H1 (cell line): Measurements from ENCODE around the gene GNA12. TPM values are rescaled to one million over a fixed set of nuclear protein-coding genes. Genes with fewer than 3 reads are reported as not detected.

Source experiments
- CTCF ChIA-PET: fragments of 300-600 bp; sonication (Branson Sonifier 250); formaldehyde crosslinking; loops from one replicate; lab custom pipeline; 2021; ENCODE audit not compliant: partially characterized antibody; lab: Charles Lee
- POLR2A ChIA-PET: fragments of 300-600 bp; sonication (Branson Sonifier 250); formaldehyde crosslinking; loops from one replicate; lab custom pipeline; 2021; ENCODE audit warnings: inconsistent platforms; ENCODE audit not compliant: partially characterized antibody; lab: Charles Lee
- DNase-seq, 2 experiments: peaks; one replicate each; pipeline versions ENCODE4 v3.0.0 to v3.0.0-alpha.2; 2010 to 2022; ENCODE audit warnings: low spot score in 2 of 2, low read depth in 1 of 2, mixed read lengths in 1 of 2
- FAIRE-seq: peaks from 2 replicates; lab custom pipeline; 2011; peaks lifted over from hg19 to GRCh38; lab: Jason Lieb, UNC
- H2AFZ ChIP-seq: 2 replicates; pipeline ENCODE4 v1.8.1; 2012; ENCODE audit warnings: low read length, inconsistent platforms
- H2AK5ac ChIP-seq: 2 replicates; pipeline ENCODE4 v1.6.1; 2013; ENCODE audit warnings: low read depth, low read length
- H2BK120ac ChIP-seq: replicated peaks from 2 replicates; pipeline ENCODE3; 2013; ENCODE audit warnings: low read depth, low read length, inconsistent platforms
- H2BK12ac ChIP-seq: 2 replicates; pipeline ENCODE4 v1.6.1; 2013; ENCODE audit warnings: low read depth, low read length
- H2BK15ac ChIP-seq: 2 replicates; pipeline ENCODE4 v1.6.1; 2013; ENCODE audit warnings: low read length
- H2BK20ac ChIP-seq: 2 replicates; pipeline ENCODE4 v1.6.1; 2013; ENCODE audit warnings: low read length
- H2BK5ac ChIP-seq: 2 replicates; pipeline ENCODE4 v1.6.1; 2013; ENCODE audit warnings: low read depth, low read length
- H3K14ac ChIP-seq: 2 replicates; pipeline ENCODE4 v1.6.1; 2013; ENCODE audit warnings: inconsistent platforms; ENCODE audit not compliant: insufficient read length
- H3K18ac ChIP-seq: 2 replicates; pipeline ENCODE4 v1.6.1; 2013; ENCODE audit warnings: low read length; ENCODE audit errors: extremely low read depth
- H3K23ac ChIP-seq: 2 replicates; pipeline ENCODE4 v1.6.1; 2013; ENCODE audit warnings: inconsistent platforms; ENCODE audit not compliant: insufficient read length
- H3K23me2 ChIP-seq: 2 replicates; pipeline ENCODE4 v1.6.1; 2013; ENCODE audit warnings: low read depth, low read length
- H3K27ac ChIP-seq: 2 replicates; pipeline ENCODE4 v1.6.1; 2011; ENCODE audit warnings: low read depth, low read length, inconsistent platforms
- H3K27me3 ChIP-seq, 4 experiments: replicated peaks in 1 of 4; 1 replicate in 1 of 4; 2 replicates in 3 of 4; pipeline versions ENCODE4 v1.6.1 to v1.8.1; 2011 to 2013; ENCODE audit warnings: low read length in 3 of 4, mild to moderate bottlenecking in 3 of 4, inconsistent platforms in 2 of 4, mixed read lengths in 2 of 4, moderate library complexity in 1 of 4; ENCODE audit not compliant: control insufficient read depth in 3 of 4, insufficient read depth in 3 of 4; ENCODE audit errors: extremely low read depth in 1 of 4
- H3K36me3 ChIP-seq, 4 experiments: 2 replicates each; pipeline versions ENCODE4 v1.6.1 to v1.8.1; 2011 to 2013; ENCODE audit warnings: mild to moderate bottlenecking in 4 of 4, low read length in 3 of 4, moderate library complexity in 2 of 4, control low read depth in 1 of 4, inconsistent platforms in 1 of 4; ENCODE audit not compliant: insufficient read depth in 4 of 4, control insufficient read depth in 2 of 4
- H3K4ac ChIP-seq: replicated peaks from 2 replicates; pipeline ENCODE3; 2013; ENCODE audit warnings: low read length, low read depth, mixed read lengths, inconsistent platforms; ENCODE audit not compliant: insufficient read length
- H3K4me1 ChIP-seq, 4 experiments: replicated peaks in 1 of 4; 1 replicate in 1 of 4; 2 replicates in 3 of 4; pipeline versions ENCODE4 v1.6.1 to v1.8.1; 2011 to 2013; ENCODE audit warnings: low read length in 3 of 4, inconsistent platforms in 2 of 4, mixed read lengths in 1 of 4; ENCODE audit not compliant: insufficient read depth in 4 of 4, control insufficient read depth in 3 of 4
- H3K4me2 ChIP-seq, 2 experiments: 2 replicates each; pipeline versions ENCODE4 v1.6.1 to v1.8.1; 2011 to 2013; ENCODE audit warnings: low read depth in 2 of 2, low read length in 2 of 2, control low read depth in 1 of 2, inconsistent platforms in 1 of 2, mild to moderate bottlenecking in 1 of 2; ENCODE audit not compliant: insufficient read depth in 1 of 2
- H3K4me3 ChIP-seq, 4 experiments: fragments of 200-600, 300-600 bp in 1 of 4; sonication (generic), shearing (Covaris generic), sonication (Bioruptor Twin) in 1 of 4; 2 replicates each; pipeline versions ENCODE4 v1.5.1 to v1.8.1; 2011 to 2016; ENCODE audit warnings: low read length in 4 of 4, low read depth in 3 of 4, control low read depth in 2 of 4, inconsistent platforms in 2 of 4, mild to moderate bottlenecking in 2 of 4, mixed read lengths in 1 of 4, moderate library complexity in 1 of 4; ENCODE audit not compliant: insufficient read depth in 2 of 4; ENCODE audit errors: extremely low read depth in 1 of 4
- H3K56ac ChIP-seq: replicated peaks from 2 replicates; pipeline ENCODE3; 2013; ENCODE audit warnings: low read depth, mild to moderate bottlenecking, mixed read lengths, low read length, inconsistent platforms; ENCODE audit not compliant: insufficient read length
- H3K79me1 ChIP-seq: 2 replicates; pipeline ENCODE4 v1.6.1; 2013; ENCODE audit warnings: low read depth, low read length, control low read depth
- H3K79me2 ChIP-seq, 2 experiments: 2 replicates each; pipeline versions ENCODE4 v1.6.1 to v1.8.1; 2012 to 2013; ENCODE audit warnings: low read length in 2 of 2, mild to moderate bottlenecking in 2 of 2, inconsistent platforms in 1 of 2; ENCODE audit not compliant: insufficient read depth in 2 of 2, control insufficient read depth in 1 of 2
- H3K9ac ChIP-seq, 4 experiments: replicated peaks in 1 of 4; 1 replicate in 1 of 4; 2 replicates in 3 of 4; pipeline versions ENCODE4 v1.6.1 to v1.8.1; 2011 to 2013; ENCODE audit warnings: low read depth in 3 of 4, low read length in 3 of 4, control low read depth in 2 of 4, mild to moderate bottlenecking in 2 of 4, moderate library complexity in 2 of 4, inconsistent platforms in 1 of 4; ENCODE audit errors: extremely low read depth in 1 of 4
- H3K9me3 ChIP-seq, 2 experiments: 2 replicates each; pipeline versions ENCODE4 v1.6.1 to v1.8.1; 2012 to 2013; ENCODE audit warnings: mild to moderate bottlenecking in 2 of 2, moderate library complexity in 2 of 2, control low read depth in 1 of 2, inconsistent platforms in 1 of 2, low read depth in 1 of 2, low read length in 1 of 2, mixed read lengths in 1 of 2; ENCODE audit not compliant: insufficient read depth in 2 of 2
- H4K20me1 ChIP-seq, 2 experiments: replicated peaks in 1 of 2; 2 replicates each; pipeline versions ENCODE3 to v1.8.1; 2011 to 2013; ENCODE audit warnings: inconsistent platforms in 2 of 2, low read length in 2 of 2, mild to moderate bottlenecking in 1 of 2; ENCODE audit not compliant: insufficient read depth in 2 of 2, control insufficient read depth in 1 of 2
- H4K5ac ChIP-seq: 2 replicates; pipeline ENCODE4 v1.6.1; 2013; ENCODE audit warnings: low read length, low read depth, mixed read lengths, inconsistent platforms; ENCODE audit not compliant: insufficient read length
- H4K8ac ChIP-seq: 2 replicates; pipeline ENCODE4 v1.8.0; 2013; ENCODE audit warnings: mild to moderate bottlenecking, moderate library complexity, low read length, inconsistent platforms; ENCODE audit not compliant: insufficient read depth; ENCODE audit errors: extremely low read depth
- H4K91ac ChIP-seq: replicated peaks from 2 replicates; pipeline ENCODE3; 2013; ENCODE audit warnings: low read length, mixed read lengths, inconsistent platforms; ENCODE audit not compliant: insufficient read length
- WGBS, 2 experiments: shearing (Covaris generic) in 1 of 2; methylation state at CpG; one replicate each; pipeline versions ENCODE4 v1.1.6 to v1.1.7; 2013 to 2015; ENCODE audit warnings: low lambda C conversion rate in 2 of 2, mixed read lengths in 2 of 2, inconsistent platforms in 1 of 2, low coverage in 1 of 2, missing lambda C conversion rate in 1 of 2; ENCODE audit not compliant: insufficient replicate concordance in 2 of 2, insufficient coverage in 1 of 2, insufficient read length in 1 of 2; ENCODE audit errors: extremely low coverage in 1 of 2, missing lambda C conversion rate in 1 of 2; 5-methylcytosine and 5-hydroxymethylcytosine counted together
- polyA plus RNA-seq, 7 experiments: library from polyadenylated mRNA; depleted of rRNA in 3 of 7; stranded (reverse) in 5 of 7; unstranded in 2 of 7; fragments of >200 nt in 5 of 7; fragments of 200-250 nt in 2 of 7; gene quantifications; 1 replicate in 5 of 7; 2 replicates in 1 of 7; 4 replicates in 1 of 7; pipeline versions ENCODE4 v1.2.1 to v1.2.3, GENCODE V29; 2011 to 2013; ENCODE audit warnings: missing spikeins in 2 of 7, mixed read lengths in 2 of 7
- total RNA-seq: library from RNA; stranded (reverse); fragmentation: NEBNext Ultra II Directional; extraction: Animal tissue kit (Norgen Biotek cat#: 25700); gene quantifications from 2 replicates; pipeline ENCODE4 v1.2.1, GENCODE V29; 2021

GNA12 gene
- total and polyA plus RNA-seq, 2 of the 8 experiments (the other 6 are each of a cell fraction or from before 2014, with no cell fraction given) = 96.5 to 109 TPM

DNA sequence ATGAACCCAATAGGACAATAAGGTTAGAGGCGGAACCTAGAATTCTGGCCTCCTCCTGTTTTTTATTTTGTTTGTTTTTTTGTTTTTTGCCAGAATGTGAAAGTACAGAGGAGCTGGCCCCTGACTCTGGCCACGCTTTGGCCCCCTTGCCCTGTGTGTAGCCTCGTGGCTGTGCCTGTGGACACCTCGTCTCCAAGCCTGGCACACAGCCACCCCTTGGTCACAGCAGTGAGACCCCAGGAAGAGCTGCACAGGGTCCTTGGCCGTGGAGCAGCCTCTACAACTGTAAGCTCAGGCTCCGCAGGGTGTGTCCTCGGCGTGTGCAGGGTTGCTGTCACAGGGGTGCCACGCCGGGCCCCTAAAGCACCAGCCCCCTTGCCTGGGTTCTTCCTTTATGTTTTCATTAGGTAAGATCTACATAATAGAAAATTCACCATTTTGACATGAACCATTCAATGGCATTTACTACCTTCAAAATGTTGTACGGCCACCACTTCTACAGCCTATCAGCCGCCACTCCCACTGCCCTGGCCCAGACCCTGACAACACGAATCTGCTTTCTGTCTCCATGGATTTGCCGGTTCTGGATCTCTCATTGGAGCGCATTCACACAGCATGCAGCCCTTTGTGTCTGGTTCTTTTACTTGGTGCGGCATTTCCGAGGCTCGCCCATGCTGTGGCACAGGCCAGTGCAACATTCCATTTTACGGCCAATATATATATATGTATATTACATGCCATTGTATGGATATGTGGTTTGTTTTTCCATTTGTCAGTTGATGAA lies 105.2 kb downstream of the GNA12 start:
- peaks cover 0 to 9% (median 4%) of the 10 kb centered on the region in 4 experiments; a peak in 4 of 7 replicates for H3K4me1 ChIP-seq
- no peak overlapping the region for H2AK5ac ChIP-seq
- peaks cover 13% of the 10 kb centered on the region for H3K79me1 ChIP-seq
- H2BK12ac ChIP-seq = no peak overlapping the region
- H2BK5ac ChIP-seq = no peak overlapping the region
- H2BK20ac ChIP-seq = no peak overlapping the region
- no peak overlapping the region for H3K23ac ChIP-seq
- H3K4me2 ChIP-seq = no peak overlapping the region
- H3K4me3 ChIP-seq = no peak overlapping the region
- H4K20me1 ChIP-seq = peaks cover 8 to 15% of the 10 kb centered on the region in 2 experiments
- peaks cover 0 to 6% of the 10 kb centered on the region in 2 experiments; a peak in 1 of 4 replicates for H3K9me3 ChIP-seq
- DNase-seq (peak in 1 of 2 experiments; percentile 33), FAIRE-seq (no peak)
- no peak overlapping the region for H4K8ac ChIP-seq
- no peak overlapping the region for H3K56ac ChIP-seq
- peaks cover 0 to 76% of the 10 kb centered on the region in 2 experiments; a peak in 2 of 4 replicates for H3K79me2 ChIP-seq
- H3K23me2 ChIP-seq = no peaks in the 10 kb centered on the region
- no peak overlapping the region for H3K14ac ChIP-seq
- H3K4ac ChIP-seq = no peak overlapping the region
- H2BK120ac ChIP-seq = no peak overlapping the region
- no peaks in the 10 kb centered on the region for H3K27me3 ChIP-seq
- H3K9ac ChIP-seq = no peak overlapping the region
- H3K27ac ChIP-seq = no peak overlapping the region
- peak overlapping the region; percentile 41; the same call in 1 of the 2 replicates for H3K18ac ChIP-seq
- H4K91ac ChIP-seq = peak overlapping the region; percentile 19
- no peak overlapping the region for H2BK15ac ChIP-seq
- 92% methylated on average over 19 of the region's 19 CpGs; no CpG with 5 or more reads in 1 of the 2 experiments for WGBS, 2 experiments
- peaks cover 0 to 11% (median 0%) of the 10 kb centered on the region in 4 experiments; a peak in 1 of 8 replicates for H3K36me3 ChIP-seq
- no peak overlapping the region for H2AFZ ChIP-seq
- CTCF ChIA-PET = interaction anchor here (0.6 to 2.3 kb wide), 7 partner anchors 11 to 127 kb away, joined by 3 to 10 read pairs (median 5); no protein-coding TSS in a partner anchor
- POLR2A ChIA-PET = interaction anchor here (0.6 to 1.3 kb wide), 3 partner anchors 68 to 124 kb away, joined by 3 to 4 read pairs (median 3); no protein-coding TSS in a partner anchor
- H4K5ac ChIP-seq = no peak overlapping the region
